Astrocyte (in vitro differentiated cells and primary cell): ENCODE data around the gene HOMER3. TPM values are rescaled to one million over a fixed set of nuclear protein-coding genes. Genes with fewer than 3 reads are reported as not detected.
A peak's percentile ranks its signal among the peaks of the same experiment; 100 is the strongest.

Source experiments
- DNase-seq: peaks from one replicate; pipeline ENCODE4 v3.0.0-alpha.2; 2010; ENCODE audit warnings: low read depth
- FAIRE-seq: peaks from 2 replicates; lab custom pipeline; 2011; peaks lifted over from hg19 to GRCh38; lab: Jason Lieb, UNC
- H2AFZ ChIP-seq: 2 replicates; pipeline ENCODE4 v1.6.0; 2012; ENCODE audit warnings: low read depth, low read length, inconsistent platforms
- H3K27ac ChIP-seq: 2 replicates; pipeline ENCODE4 v1.5.1; 2011; ENCODE audit warnings: low read depth, low read length, inconsistent platforms
- H3K27me3 ChIP-seq: 2 replicates; pipeline ENCODE4 v1.6.0; 2011; ENCODE audit warnings: low read length, inconsistent platforms; ENCODE audit not compliant: insufficient read depth
- H3K36me3 ChIP-seq: 2 replicates; pipeline ENCODE4 v1.5.1; 2011; ENCODE audit warnings: low read length, inconsistent platforms; ENCODE audit not compliant: insufficient read depth
- H3K4me1 ChIP-seq: 2 replicates; pipeline ENCODE4 v1.5.1; 2011; ENCODE audit warnings: low read length, inconsistent platforms; ENCODE audit not compliant: insufficient read depth
- H3K4me2 ChIP-seq: 2 replicates; pipeline ENCODE4 v1.6.0; 2012; ENCODE audit warnings: low read length, inconsistent platforms
- H3K4me3 ChIP-seq: 2 replicates; pipeline ENCODE4 v1.5.1; 2011; ENCODE audit warnings: low read depth, mild to moderate bottlenecking, low read length, inconsistent platforms; ENCODE audit not compliant: insufficient read depth
- H3K79me2 ChIP-seq: 2 replicates; pipeline ENCODE4 v1.6.0; 2012; ENCODE audit warnings: mild to moderate bottlenecking, low read length, inconsistent platforms; ENCODE audit not compliant: insufficient read depth
- H3K9ac ChIP-seq: 2 replicates; pipeline ENCODE4 v1.6.0; 2012; ENCODE audit warnings: mild to moderate bottlenecking, low read length, inconsistent platforms
- H3K9me3 ChIP-seq: 2 replicates; pipeline ENCODE4 v1.5.1; 2012; ENCODE audit warnings: low read depth, mild to moderate bottlenecking, low read length, inconsistent platforms; ENCODE audit not compliant: insufficient read depth
- H4K20me1 ChIP-seq: 2 replicates; pipeline ENCODE4 v1.6.0; 2012; ENCODE audit warnings: low read length, inconsistent platforms; ENCODE audit not compliant: insufficient read depth
- H3K27ac Mint-ChIP-seq: one replicate; pipeline ENCODE4 v1.8.0; 2021; ENCODE audit warnings: mild to moderate bottlenecking, mixed read lengths; ENCODE audit not compliant: unreplicated experiment
- H3K27me3 Mint-ChIP-seq: one replicate; pipeline ENCODE4 v1.8.0; 2021; ENCODE audit warnings: low read depth, mixed read lengths; ENCODE audit not compliant: unreplicated experiment
- H3K36me3 Mint-ChIP-seq: one replicate; pipeline ENCODE4 v1.8.0; 2021; ENCODE audit warnings: low read depth, mixed read lengths; ENCODE audit not compliant: unreplicated experiment
- H3K4me1 Mint-ChIP-seq: one replicate; pipeline ENCODE4 v1.8.0; 2021; ENCODE audit warnings: low read depth, mixed read lengths; ENCODE audit not compliant: unreplicated experiment
- H3K4me3 Mint-ChIP-seq: one replicate; pipeline ENCODE4 v1.8.0; 2021; ENCODE audit warnings: mild to moderate bottlenecking, moderate library complexity, mixed read lengths; ENCODE audit not compliant: unreplicated experiment
- H3K9me3 Mint-ChIP-seq: one replicate; pipeline ENCODE4 v1.8.0; 2021; ENCODE audit warnings: mild to moderate bottlenecking, mixed read lengths; ENCODE audit not compliant: unreplicated experiment
- CTCF ChIP-seq: IDR thresholded peaks from 2 replicates; pipeline ENCODE4 v1.5.1; 2011; ENCODE audit warnings: low read depth, mild to moderate bottlenecking, inconsistent platforms, low read length, moderate library complexity; ENCODE audit not compliant: insufficient read depth
- EZH2 ChIP-seq: IDR thresholded peaks from 2 replicates; pipeline ENCODE4 v1.6.1; 2012; ENCODE audit warnings: mild to moderate bottlenecking, low read length, inconsistent platforms; ENCODE audit not compliant: insufficient read depth
- total RNA-seq: library from RNA; stranded (reverse); gene quantifications from 2 replicates; pipeline ENCODE4 v1.2.1, GENCODE V29; 2021

The HOMER3 gene
- total RNA-seq, 1 donor from 2014 or later, result 41.9 TPM

DNA sequence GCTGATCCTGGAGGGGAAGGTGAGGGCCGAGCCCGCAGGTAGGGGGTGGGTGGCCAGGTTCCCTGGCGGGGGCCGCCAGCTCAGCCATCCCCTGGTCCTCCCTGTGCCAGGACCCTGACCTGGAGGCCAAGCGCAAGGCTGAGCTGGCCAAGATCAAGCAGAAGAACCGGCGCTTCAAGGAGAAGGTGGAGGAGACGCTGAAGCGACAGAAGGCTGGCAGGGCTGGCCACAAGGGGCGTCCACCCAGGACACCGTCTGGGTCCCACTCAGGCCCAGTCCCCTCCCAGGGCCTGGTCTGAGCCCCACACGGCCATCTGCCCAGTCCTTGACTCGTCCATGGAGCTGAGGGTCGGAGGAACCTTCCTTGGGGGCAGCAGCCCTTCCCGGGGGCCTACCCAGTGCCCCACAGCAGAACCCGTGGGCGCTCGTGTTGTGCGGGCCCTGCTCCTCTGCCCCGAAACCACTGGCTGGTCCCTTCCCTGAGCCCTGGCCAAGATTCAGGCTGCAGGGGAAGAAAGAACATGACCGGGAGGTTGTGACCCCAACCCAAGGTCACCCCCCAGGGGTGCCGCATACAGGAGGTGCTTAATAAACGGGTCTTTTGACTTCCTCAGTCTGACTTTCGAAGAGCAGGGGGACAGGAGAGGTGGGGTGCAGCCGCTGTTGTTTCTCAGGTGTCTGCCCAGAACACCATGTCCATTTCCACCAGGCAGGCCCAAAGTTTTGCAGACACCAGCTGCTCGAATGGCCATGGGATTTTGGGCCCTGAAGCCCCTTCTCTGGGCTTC is 12.8 kb downstream of the HOMER3 start:
- Histone ChIP-seq H3K4me3 (no peak overlapping the region), H3K9me3 (no peaks in the 10 kb centered on the region), H2AFZ (no peak overlapping the region), H3K9ac (no peak overlapping the region), H3K4me1 (no peaks in the 10 kb centered on the region), H3K36me3 (peaks cover 5% of the 10 kb centered on the region), H3K27me3 (no peaks in the 10 kb centered on the region), H3K27ac (no peak overlapping the region), H3K79me2 (no peaks in the 10 kb centered on the region), H3K4me2 (no peak overlapping the region), H4K20me1 (peaks cover 56% of the 10 kb centered on the region)
- Mint-ChIP-seq H3K4me3 (no peak overlapping the region), H3K27ac (no peak overlapping the region), H3K4me1 (no peaks in the 10 kb centered on the region), H3K27me3 (no peaks in the 10 kb centered on the region), H3K9me3 (no peaks in the 10 kb centered on the region), H3K36me3 (peaks cover 24% of the 10 kb centered on the region)
- TF ChIP-seq EZH2 (no peak), CTCF (no peak)
- DNase-seq (no peak), FAIRE-seq (no peak)

- Mint-ChIP-seq H3K27ac (peak overlapping the region; percentile 93), H3K36me3 (peaks cover 20% of the 10 kb centered on the region), H3K9me3 (no peaks in the 10 kb centered on the region), H3K4me1 (peaks cover 6% of the 10 kb centered on the region), H3K27me3 (no peaks in the 10 kb centered on the region), H3K4me3 (peak overlapping the region; percentile 27)
- Histone ChIP-seq H3K79me2 (peaks cover 28% of the 10 kb centered on the region), H3K27ac (no peak overlapping the region), H3K9me3 (no peaks in the 10 kb centered on the region), H3K9ac (no peak overlapping the region), H3K4me3 (no peak overlapping the region), H3K36me3 (peaks cover 8% of the 10 kb centered on the region), H3K27me3 (no peaks in the 10 kb centered on the region), H4K20me1 (peaks cover 69% of the 10 kb centered on the region), H2AFZ (no peak overlapping the region), H3K4me1 (peaks cover 5% of the 10 kb centered on the region), H3K4me2 (no peak overlapping the region)
- DNase-seq, result no peak
- FAIRE-seq, result no peak
- TF ChIP-seq CTCF (no peak), EZH2 (no peak)
Measured at GRCh38 chr19:18924684-18925213, 16.3 kb downstream of the HOMER3 start.
